Breast epithelium (tissue), 3 donors: ENCODE results near the gene TMEM106C.

Experiments used
- POLR2A ChIP-seq: fragments of 450-650 bp; IDR thresholded peaks from one replicate; pipeline ENCODE4 v1.6.1; 2016; ENCODE audit warnings: antibody characterized with exemption, mild to moderate bottlenecking, moderate library complexity
- POLR2AphosphoS5 ChIP-seq, 3 donors: sonication (generic); formaldehyde crosslinking; IDR thresholded peaks; one replicate each; pipeline ENCODE4 v1.6.1; 2017; ENCODE audit warnings: antibody characterized with exemption in 3 of 3
- TF ChIP-seq, protein P1 (sequence below), 3 donors: fragments of 450-650 bp; IDR thresholded peaks; one replicate each; pipeline ENCODE4 v1.5.1; 2016 to 2017; ENCODE audit warnings: antibody characterized with exemption in 3 of 3, mild to moderate bottlenecking in 3 of 3, moderate library complexity in 3 of 3

DNA sequence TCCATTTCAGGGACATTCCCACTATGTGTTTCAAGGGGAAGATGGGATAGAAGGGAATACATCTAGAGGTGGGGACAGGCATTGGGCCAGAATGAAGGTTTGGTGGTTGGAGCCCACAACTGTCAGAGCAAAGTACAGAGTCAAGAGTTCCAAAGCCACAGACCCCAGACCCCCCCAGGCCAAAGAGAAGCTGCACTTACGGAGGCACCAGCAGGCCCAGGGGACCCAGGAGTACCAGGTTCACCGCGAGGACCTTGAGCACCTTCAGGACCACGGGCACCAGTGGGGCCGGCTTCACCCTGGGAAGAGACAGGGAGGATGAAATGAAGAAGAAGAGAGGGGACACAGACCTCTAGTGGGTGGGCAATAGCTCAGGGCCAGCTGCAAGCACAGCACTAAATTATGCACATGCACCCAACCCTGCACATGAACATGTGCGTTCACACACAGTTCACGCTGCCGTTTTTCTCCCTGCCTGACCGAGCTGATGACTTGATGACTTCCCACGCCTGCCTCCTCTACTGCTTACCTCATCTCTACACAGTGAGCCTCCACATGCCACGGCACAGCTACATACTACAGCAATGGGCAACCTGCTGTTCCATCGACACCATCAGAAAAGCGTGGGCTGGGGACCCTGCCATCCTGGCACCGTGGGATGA lies 24.1 kb downstream of the TMEM106C start:
- TF ChIP-seq POLR2A, result no peak
- TF ChIP-seq, protein P1, sequence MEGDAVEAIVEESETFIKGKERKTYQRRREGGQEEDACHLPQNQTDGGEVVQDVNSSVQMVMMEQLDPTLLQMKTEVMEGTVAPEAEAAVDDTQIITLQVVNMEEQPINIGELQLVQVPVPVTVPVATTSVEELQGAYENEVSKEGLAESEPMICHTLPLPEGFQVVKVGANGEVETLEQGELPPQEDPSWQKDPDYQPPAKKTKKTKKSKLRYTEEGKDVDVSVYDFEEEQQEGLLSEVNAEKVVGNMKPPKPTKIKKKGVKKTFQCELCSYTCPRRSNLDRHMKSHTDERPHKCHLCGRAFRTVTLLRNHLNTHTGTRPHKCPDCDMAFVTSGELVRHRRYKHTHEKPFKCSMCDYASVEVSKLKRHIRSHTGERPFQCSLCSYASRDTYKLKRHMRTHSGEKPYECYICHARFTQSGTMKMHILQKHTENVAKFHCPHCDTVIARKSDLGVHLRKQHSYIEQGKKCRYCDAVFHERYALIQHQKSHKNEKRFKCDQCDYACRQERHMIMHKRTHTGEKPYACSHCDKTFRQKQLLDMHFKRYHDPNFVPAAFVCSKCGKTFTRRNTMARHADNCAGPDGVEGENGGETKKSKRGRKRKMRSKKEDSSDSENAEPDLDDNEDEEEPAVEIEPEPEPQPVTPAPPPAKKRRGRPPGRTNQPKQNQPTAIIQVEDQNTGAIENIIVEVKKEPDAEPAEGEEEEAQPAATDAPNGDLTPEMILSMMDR (IDR thresholded peaks at IDR 0.05), result no peak
- no peak for TF ChIP-seq POLR2AphosphoS5 (IDR thresholded peaks at IDR 0.05)
